K562 (cell line): Measurements from ENCODE around the gene GRIK1. TPM values are rescaled to one million over a fixed set of nuclear protein-coding genes. Genes with fewer than 3 reads are reported as not detected.

Experiments
- ATAC-seq: fragments of 200-7000 bp; cut with Tn5 transposase; 3 replicates; pipeline ENCODE4 v1.9.1; 2020; ENCODE audit warnings: moderate library complexity
- BruUV-seq: library from RNA; stranded (reverse); fragments of 400-500 nt; replicated peaks from 2 replicates; lab custom pipeline; 2021; lab: Mats Ljungman, UMichigan
- CTCF ChIA-PET: fragments of 300-600 bp; formaldehyde crosslinking; extraction: SDS; loops from one replicate; lab custom pipeline; 2021; ENCODE audit warnings: low intra/inter-chr PET ratio; lab: Yijun Ruan, JAX
- POLR2A ChIA-PET: fragments of 300-600, 350-650 bp; sonication (Branson Sonifier 250); formaldehyde crosslinking; extraction: SDS; loops from one replicate; lab custom pipeline; 2021; ENCODE audit warnings: antibody characterized with exemption, inconsistent platforms; lab: Yijun Ruan, JAX
- DNase-seq, 4 experiments: peaks; one replicate each; pipeline versions ENCODE4 v3.0.0 to v3.0.0-alpha.2; 2011 to 2018; ENCODE audit warnings: low spot score in 3 of 4, mixed read lengths in 3 of 4; ENCODE audit errors: extremely low read depth in 1 of 4
- FAIRE-seq: peaks from 2 replicates; lab custom pipeline; 2011; peaks lifted over from hg19 to GRCh38; lab: Jason Lieb, UNC
- H2AFZ ChIP-seq: 2 replicates; pipeline ENCODE4 v1.6.0; 2011; ENCODE audit warnings: low read depth, low read length, control low read depth, inconsistent platforms
- H3K27ac ChIP-seq: fragments of 200-600 bp; 3 replicates; pipeline ENCODE4 v1.8.0; 2011; ENCODE audit warnings: low read depth, mild to moderate bottlenecking, control low read depth, inconsistent platforms, low read length, moderate library complexity, mixed read lengths; ENCODE audit errors: extremely low read depth
- H3K27me3 ChIP-seq, 2 experiments: fragments of 300-600 bp in 1 of 2; 2 replicates in 1 of 2; 3 replicates in 1 of 2; pipeline versions ENCODE4 v1.6.0 to v1.8.0; 2011; ENCODE audit warnings: inconsistent platforms in 2 of 2, low read length in 2 of 2, mild to moderate bottlenecking in 1 of 2, mixed read lengths in 1 of 2, moderate library complexity in 1 of 2; ENCODE audit not compliant: control insufficient read depth in 2 of 2, insufficient read depth in 2 of 2
- H3K36me3 ChIP-seq: fragments of 300-600 bp; 3 replicates; pipeline ENCODE4 v1.8.0; 2011; ENCODE audit warnings: mild to moderate bottlenecking, low read length, inconsistent platforms; ENCODE audit not compliant: control insufficient read depth, insufficient read depth
- H3K4me1 ChIP-seq, 2 experiments: fragments of 200-600 bp in 1 of 2; replicated peaks in 1 of 2; 2 replicates in 1 of 2; 3 replicates in 1 of 2; pipeline versions ENCODE4 v1.5.1 to v1.8.0; 2011; ENCODE audit warnings: inconsistent platforms in 2 of 2, low read length in 2 of 2, mild to moderate bottlenecking in 1 of 2, mixed read lengths in 1 of 2, moderate library complexity in 1 of 2; ENCODE audit not compliant: control insufficient read depth in 2 of 2, insufficient read depth in 2 of 2
- H3K4me2 ChIP-seq: 2 replicates; pipeline ENCODE4 v1.6.1; 2011; ENCODE audit warnings: low read length, control low read depth, inconsistent platforms, mixed read lengths; ENCODE audit not compliant: insufficient read depth
- H3K4me3 ChIP-seq: fragments of 200-600 bp; sonication (generic), shearing (Covaris generic); 2 replicates; pipeline ENCODE4 v1.5.1; 2016; ENCODE audit warnings: control low read depth, inconsistent platforms
- H3K79me2 ChIP-seq: fragments of 200-600 bp; 3 replicates; pipeline ENCODE4 v1.8.0; 2011; ENCODE audit warnings: low read length, inconsistent platforms; ENCODE audit not compliant: control insufficient read depth, insufficient read depth
- H3K9ac ChIP-seq, 2 experiments: 2 replicates each; pipeline versions ENCODE4 v1.6.0 to v1.6.1; 2011; ENCODE audit warnings: low read depth in 2 of 2, low read length in 2 of 2, control low read depth in 1 of 2, inconsistent platforms in 1 of 2, mild to moderate bottlenecking in 1 of 2, mixed read lengths in 1 of 2; ENCODE audit not compliant: insufficient read depth in 1 of 2
- H3K9me1 ChIP-seq: one replicate; pipeline ENCODE4 v1.6.0; 2011; ENCODE audit warnings: inconsistent platforms, mild to moderate bottlenecking, low read length, moderate library complexity; ENCODE audit not compliant: control insufficient read depth, insufficient read depth
- H3K9me3 ChIP-seq: replicated peaks from 2 replicates; pipeline ENCODE4 v1.5.1; 2011; ENCODE audit warnings: low read depth, low read length, inconsistent platforms; ENCODE audit not compliant: control insufficient read depth, insufficient read depth
- H4K20me1 ChIP-seq: replicated peaks from 2 replicates; pipeline ENCODE4 v1.6.1; 2011; ENCODE audit warnings: low read length, inconsistent platforms, mixed read lengths; ENCODE audit not compliant: control insufficient read depth, insufficient read depth
- CBX3 ChIP-seq, 2 experiments: IDR thresholded peaks; 1 replicate in 1 of 2; 2 replicates in 1 of 2; pipeline ENCODE4 v1.6.1; 2012; ENCODE audit warnings: inconsistent platforms in 2 of 2, low read length in 2 of 2, borderline replicate concordance in 1 of 2, control low read depth in 1 of 2
- CHCHD3 ChIP-seq: fragments of 250-450 bp; sonication (Bioruptor Pico); IDR thresholded peaks from 2 replicates; pipeline ENCODE4 v2.1.2; 2022; ENCODE audit warnings: mild to moderate bottlenecking
- HDAC8 ChIP-seq: fragments of 450-650 bp; IDR thresholded peaks from 2 replicates; pipeline ENCODE4 v1.6.1; 2016; ENCODE audit warnings: mild to moderate bottlenecking, missing genetic modification characterization, moderate library complexity, missing compliant biosample characterization
- HNRNPH1 ChIP-seq: fragments of 200-400 bp; formaldehyde crosslinking; optimal IDR thresholded peaks from 2 replicates; pipeline ENCODE3; 2017; ENCODE audit warnings: low read depth, mild to moderate bottlenecking, low read length, moderate library complexity
- MITF ChIP-seq: IDR thresholded peaks from 2 replicates; pipeline ENCODE4 v1.6.1; 2014; ENCODE audit warnings: antibody characterized with exemption
- MTA2 ChIP-seq: fragments of 450-650 bp; IDR thresholded peaks from 2 replicates; pipeline ENCODE4 v1.6.1; 2016; ENCODE audit warnings: low read depth
- MYBL2 ChIP-seq, 2 experiments: fragments of 450-650 bp in 1 of 2; sonication (generic) in 1 of 2; formaldehyde crosslinking in 1 of 2; IDR thresholded peaks; 2 replicates each; pipeline versions ENCODE4 v1.6.1 to v1.8.1; 2017 to 2022; ENCODE audit warnings: borderline replicate concordance in 1 of 2, inconsistent platforms in 1 of 2, low read depth in 1 of 2, mild to moderate bottlenecking in 1 of 2, missing genetic modification reagents in 1 of 2, moderate library complexity in 1 of 2
- NKRF ChIP-seq: fragments of 450-650 bp; IDR thresholded peaks from 2 replicates; pipeline ENCODE4 v1.6.1; 2016; ENCODE audit warnings: borderline replicate concordance
- POLR2A ChIP-seq: fragments of 450-650 bp; conservative IDR thresholded peaks from 2 replicates; pipeline ENCODE4 v1.6.1; 2016
- POLR3G ChIP-seq: IDR thresholded peaks from 2 replicates; pipeline ENCODE4 v1.6.1; 2011; ENCODE audit not compliant: insufficient read length, insufficient replicate concordance; ENCODE audit errors: extremely low read depth
- PTBP1 ChIP-seq: fragments of 200-400 bp; formaldehyde crosslinking; IDR thresholded peaks from 2 replicates; pipeline ENCODE4 v1.6.1; 2017; ENCODE audit warnings: low read depth, low read length
- TCF7L2 ChIP-seq: fragments of 150-350 bp; IDR thresholded peaks from 2 replicates; pipeline ENCODE4 v1.6.1; 2016; ENCODE audit warnings: low read depth, mild to moderate bottlenecking, low read length, moderate library complexity
- ZNF586 ChIP-seq: fragments of 450-650 bp; formaldehyde crosslinking; conservative IDR thresholded peaks from 2 replicates; pipeline ENCODE4 v1.4.0; 2020; ENCODE audit warnings: mild to moderate bottlenecking, moderate library complexity
- ZNF780A ChIP-seq: fragments of 250-450 bp; sonication (Bioruptor Pico); IDR thresholded peaks from 2 replicates; pipeline ENCODE4 v1.5.0; 2021; ENCODE audit warnings: mild to moderate bottlenecking
- ZSCAN32 ChIP-seq: fragments of 450-650 bp; formaldehyde crosslinking; IDR thresholded peaks from 2 replicates; pipeline ENCODE4 v1.4.0; 2020; ENCODE audit warnings: mild to moderate bottlenecking, moderate library complexity
- WGBS: fragments of 100-300 bp; shearing (Covaris generic); methylation state at CpG from one replicate; pipeline ENCODE4 v1.1.6; 2016; ENCODE audit warnings: low coverage, mixed read lengths; ENCODE audit not compliant: insufficient coverage; ENCODE audit errors: missing lambda C conversion rate; 5-methylcytosine and 5-hydroxymethylcytosine counted together
- in situ Hi-C: fragments of 300-500 bp; cut with MboI; formaldehyde crosslinking; loops from 4 replicates; pipeline ENCODE4 v1.15.0; 2018; ENCODE audit warnings: inconsistent platforms, mixed read lengths
- intact Hi-C: fragments of 100-400 bp; cut with micrococcal nuclease; formaldehyde crosslinking; loops from 2 replicates; pipeline ENCODE4 v1.14.2; 2022
- polyA plus RNA-seq, 8 experiments: library from polyadenylated mRNA; depleted of rRNA in 4 of 8; stranded (reverse) in 5 of 8; unstranded in 3 of 8; fragments of >200 nt; fragmentation: Nextera tagmentation in 2 of 8; fragmentation: Illumina TruSeq in 1 of 8; extraction: Ambion mirVana in 2 of 8; extraction: Trizol in 1 of 8; gene quantifications; 2 replicates each; pipeline versions ENCODE4 v1.2.1 to v1.2.3, GENCODE V29; 2011 to 2014; ENCODE audit warnings: inconsistent platforms in 1 of 8, missing spikeins in 1 of 8
- total RNA-seq, 7 experiments: library from RNA; depleted of rRNA in 6 of 7; stranded (reverse); fragments of >200 nt in 6 of 7; fragmentation: Illumina TruSeq in 2 of 7; extraction: Trizol in 2 of 7; gene quantifications; 2 replicates each; pipeline versions ENCODE4 v1.2.1 to v1.2.3, GENCODE V29; 2011 to 2021; ENCODE audit warnings: low replicate concordance in 1 of 7

Gene GRIK1
- total and polyA plus RNA-seq, 9 of the 15 experiments (the other 6 are each of a cell fraction or from before 2014, with no cell fraction given) = 0.17 to 2.8 (median 0.53) TPM

- no peak overlapping the region for H3K4me3 ChIP-seq
- 57% methylated on average over 4 of the region's 4 CpGs for WGBS
- H3K4me2 ChIP-seq = no peak overlapping the region
- no peaks in the 10 kb centered on the region for H3K36me3 ChIP-seq
- no peaks in the 10 kb centered on the region for H3K9me3 ChIP-seq
- no peaks in the 10 kb centered on the region; a peak in 1 of 5 replicates for H3K4me1 ChIP-seq
- H2AFZ ChIP-seq = peak overlapping the region; percentile 25; the same call in 1 of the 2 replicates
- CTCF ChIA-PET = no interaction called here
- H3K27ac ChIP-seq = no peak overlapping the region
- intact Hi-C loops (no loop called here), in situ Hi-C loops (no loop called here)
- TF ChIP-seq MYBL2 (IDR thresholded peaks at IDR 0.05; ENCODE audit: low read depth) (no peak), MYBL2 (CRISPR knock-in tag; IDR thresholded peaks at IDR 0.05; ENCODE audit: borderline replicate concordance) (no peak), PTBP1 (no peak), CBX3 (IDR thresholded peaks at IDR 0.05; ENCODE audit: borderline replicate concordance in 1 of 2, low read length in 2 of 2) (no peak), ZNF586 (no peak)
- FAIRE-seq (no peak), ATAC-seq (no peak), DNase-seq (no peak)
- H3K9me1 ChIP-seq = no peaks in the 10 kb centered on the region
- no peaks in the 10 kb centered on the region for H3K27me3 ChIP-seq
- H3K79me2 ChIP-seq = no peaks in the 10 kb centered on the region
- no peak overlapping the region for H3K9ac ChIP-seq
- POLR2A ChIA-PET = no interaction called here
- BruUV-seq = no TSS peak
- H4K20me1 ChIP-seq = no peaks in the 10 kb centered on the region
Observed at GRCh38 chr21:29793712-29794111, 146.1 kb downstream of the GRIK1 start.

GRCh38 chr21:29789393-29789792 is 150.4 kb downstream of the GRIK1 start:
- Histone ChIP-seq H3K9me3 (no peaks in the 10 kb centered on the region), H3K4me3 (no peak overlapping the region), H3K27ac (no peak overlapping the region), H4K20me1 (no peaks in the 10 kb centered on the region), H3K9me1 (no peaks in the 10 kb centered on the region), H3K79me2 (no peaks in the 10 kb centered on the region), H3K27me3 (no peaks in the 10 kb centered on the region), H3K9ac (no peak overlapping the region), H3K4me1 (peaks cover 0 to 3% of the 10 kb centered on the region in 2 experiments; a peak in 3 of 5 replicates), H3K4me2 (no peak overlapping the region), H3K36me3 (no peaks in the 10 kb centered on the region), H2AFZ (peak overlapping the region; percentile 61)
- CTCF ChIA-PET = no interaction called here
- in situ Hi-C loops (no loop called here), intact Hi-C loops (loop anchor here (10.0 kb wide), 1 partner anchor 315 kb away; no protein-coding TSS in a partner anchor)
- no TSS peak for BruUV-seq
- FAIRE-seq (no peak), DNase-seq (no peak), ATAC-seq (no peak)
- 75% methylated on average over 3 of the region's 3 CpGs for WGBS
- POLR2A ChIA-PET = no interaction called here
- TF ChIP-seq POLR2A = no peak
- no peak for TF ChIP-seq CHCHD3
- no peak for TF ChIP-seq POLR3G
- no peak for TF ChIP-seq MTA2
- TF ChIP-seq TCF7L2 = no peak
- TF ChIP-seq ZNF780A (CRISPR knock-in tag) = no peak
- no peak for TF ChIP-seq HNRNPH1
- TF ChIP-seq MITF = no peak
- no peak for TF ChIP-seq NKRF
- TF ChIP-seq ZSCAN32 = no peak
- no peak for TF ChIP-seq HDAC8
